Transverse colon (tissue), 4 donors: ENCODE data around the gene GBF1. TPM values are rescaled to one million over a fixed set of nuclear protein-coding genes. Genes with fewer than 3 reads are reported as not detected.

ENCODE experiments used
- DNase-seq: peaks from one replicate; pipeline ENCODE4 v3.0.0-alpha.2; 2019
- H3K27ac ChIP-seq, 4 donors: fragments of 200-600 bp; sonication (generic); 2 replicates each; pipeline ENCODE4 v1.5.1; 2016 to 2018; ENCODE audit warnings: inconsistent platforms in 4 of 4
- H3K27me3 ChIP-seq: fragments of 200-600 bp; sonication (generic); 2 replicates; pipeline ENCODE4 v1.5.1; 2017; ENCODE audit warnings: inconsistent platforms
- H3K36me3 ChIP-seq, 4 donors: fragments of 200-600 bp; sonication (generic); 2 replicates each; pipeline ENCODE4 v1.5.1; 2017 to 2019; ENCODE audit warnings: inconsistent platforms in 4 of 4
- H3K4me1 ChIP-seq, 4 donors: fragments of 200-600 bp; sonication (generic); 2 replicates each; pipeline ENCODE4 v1.5.1; 2017 to 2020; ENCODE audit warnings: inconsistent platforms in 4 of 4
- H3K4me3 ChIP-seq, 4 donors: fragments of 200-600 bp; sonication (generic); 1 replicate in 1 of 4; 2 replicates in 3 of 4; pipeline versions ENCODE4 v1.5.1 to v1.6.1; 2017 to 2019; ENCODE audit warnings: inconsistent platforms in 4 of 4
- H3K9me3 ChIP-seq, 2 donors: fragments of 200-600 bp; sonication (generic); 2 replicates each; pipeline ENCODE4 v1.5.1; 2017 to 2019; ENCODE audit warnings: inconsistent platforms in 2 of 2
- CTCF ChIP-seq, 5 experiments: fragments of 200-600 bp in 3 of 5; fragments of 450-650 bp in 2 of 5; sonication (generic) in 3 of 5; IDR thresholded peaks; 1 replicate in 2 of 5; 2 replicates in 3 of 5; pipeline ENCODE4 v1.5.1; 2016 to 2017; ENCODE audit warnings: antibody characterized with exemption in 5 of 5, inconsistent platforms in 3 of 5, mild to moderate bottlenecking in 2 of 5, moderate library complexity in 1 of 5
- EP300 ChIP-seq: sonication (generic); formaldehyde crosslinking; IDR thresholded peaks from one replicate; pipeline ENCODE4 v1.6.1; 2017; ENCODE audit warnings: antibody characterized with exemption, low read depth
- POLR2A ChIP-seq: fragments of 450-650 bp; IDR thresholded peaks from one replicate; pipeline ENCODE4 v1.6.1; 2016; ENCODE audit warnings: antibody characterized with exemption, mild to moderate bottlenecking, moderate library complexity
- POLR2AphosphoS5 ChIP-seq, 3 donors: sonication (generic); formaldehyde crosslinking; IDR thresholded peaks; one replicate each; pipeline ENCODE4 v1.6.1; 2016; ENCODE audit warnings: antibody characterized with exemption in 3 of 3
- WGBS, 2 donors: methylation state at CpG; one replicate each; pipeline ENCODE4 v1.1.5; 2018; ENCODE audit warnings: low coverage in 1 of 2; 5-methylcytosine and 5-hydroxymethylcytosine counted together
- in situ Hi-C, 4 donors: fragments of 200-750 bp; cut with MboI; loops; one replicate each; pipeline versions ENCODE4 v1.15.0 to v1.15.1; 2017; ENCODE audit warnings: low sequenced_read_pairs in 3 of 4, low pct_ligation_motif_present in 1 of 4, low pct_unique_long_range_greater_than_20kb in 1 of 4
- intact Hi-C: fragments of 100-400 bp; cut with DNase I; formaldehyde crosslinking; loops from one replicate; pipeline ENCODE4 v1.15.1; 2023; ENCODE audit warnings: low total_unique reads
- total RNA-seq, 4 donors: library from RNA; depleted of rRNA; stranded (reverse); fragments of >200 nt; gene quantifications; one replicate each; pipeline ENCODE4 v1.1.0, GENCODE V29; 2016

Gene GBF1
- total RNA-seq, 4 donors from 2014 or later = 60.5 to 97.6 (median 67.5) TPM

GRCh38 chr10:102408728-102409603, 163.6 kb downstream of the GBF1 start:
- H3K27ac ChIP-seq = peak overlapping the region; percentile 73 to 99 (median 90)
- H3K36me3 ChIP-seq = no peaks in the 10 kb centered on the region
- in situ Hi-C loops = no loop called here
- H3K4me3 ChIP-seq = peak overlapping the region; percentile 31 to 65 (median 44)
- H3K27me3 ChIP-seq = peaks cover 57% of the 10 kb centered on the region
- H3K4me1 ChIP-seq = peaks cover 6 to 21% (median 15%) of the 10 kb centered on the region in 4 donors
- 1% methylated on average over 55 of the region's 103 CpGs; no CpG with 5 or more reads in 1 of the 2 donors for WGBS, 2 donors
- no peaks in the 10 kb centered on the region for H3K9me3 ChIP-seq
- DNase-seq = peak; percentile 64
- intact Hi-C loops = no loop called here
- TF ChIP-seq POLR2AphosphoS5 (IDR thresholded peaks at IDR 0.05) = peak; percentile 38 to 70 (median 62)
- no peak for TF ChIP-seq CTCF (IDR thresholded peaks at IDR 0.05)
- peak; percentile 28 for TF ChIP-seq POLR2A

GRCh38 chr10:102409604-102410428, 164.5 kb downstream of the GBF1 start:
- H3K4me1 ChIP-seq = peaks cover 6 to 21% (median 15%) of the 10 kb centered on the region in 4 donors
- peaks cover 63% of the 10 kb centered on the region for H3K27me3 ChIP-seq
- intact Hi-C loops = no loop called here
- TF ChIP-seq POLR2AphosphoS5 (IDR thresholded peaks at IDR 0.05) = no peak
- TF ChIP-seq EP300 = no peak
- no peak for TF ChIP-seq CTCF (IDR thresholded peaks at IDR 0.05)
- TF ChIP-seq POLR2A = no peak
- WGBS, 2 donors = 32 to 35% methylated on average over 6 to 18 of the region's 24 CpGs
- H3K4me3 ChIP-seq = peak overlapping the region; percentile 31 to 65 (median 44)
- no peaks in the 10 kb centered on the region for H3K9me3 ChIP-seq
- H3K27ac ChIP-seq = peak overlapping the region; percentile 66 to 99 (median 90)
- DNase-seq = no peak
- no peaks in the 10 kb centered on the region for H3K36me3 ChIP-seq
- in situ Hi-C loops = no loop called here

- no peaks in the 10 kb centered on the region for H3K36me3 ChIP-seq
- TF ChIP-seq POLR2A = no peak
- TF ChIP-seq POLR2AphosphoS5 (IDR thresholded peaks at IDR 0.05) = peak in 1 of 3 donors; percentile 69
- in situ Hi-C loops (no loop called here), intact Hi-C loops (no loop called here)
- no peak for DNase-seq
- peak overlapping the region; percentile 66 to 99 (median 90) for H3K27ac ChIP-seq
- H3K4me1 ChIP-seq = peaks cover 6 to 21% (median 15%) of the 10 kb centered on the region in 4 donors
- H3K4me3 ChIP-seq = peak overlapping the region; percentile 14 to 38 (median 28)
- H3K9me3 ChIP-seq = no peaks in the 10 kb centered on the region
- WGBS, 2 donors = 12% methylated on average over 44 of the region's 48 CpGs; no CpG with 5 or more reads in 1 of the 2 donors
- H3K27me3 ChIP-seq = peaks cover 70% of the 10 kb centered on the region
Observed at GRCh38 chr10:102410429-102411073, 165.2 kb downstream of the GBF1 start.

GRCh38 chr10:102411341-102412255, 166.3 kb downstream of the GBF1 start:
- Histone ChIP-seq H3K27ac (peak overlapping the region in 1 of 4 donors; percentile 99), H3K36me3 (no peaks in the 10 kb centered on the region), H3K4me1 (peaks cover 6 to 21% (median 15%) of the 10 kb centered on the region in 4 donors), H3K9me3 (no peaks in the 10 kb centered on the region), H3K27me3 (peaks cover 81% of the 10 kb centered on the region), H3K4me3 (no peak overlapping the region)
- no peak for DNase-seq
- intact Hi-C loops = no loop called here
- 83% methylated on average over 14 of the region's 14 CpGs; no CpG with 5 or more reads in 1 of the 2 donors for WGBS, 2 donors
- TF ChIP-seq EP300 (no peak), CTCF (IDR thresholded peaks at IDR 0.05) (no peak), POLR2A (no peak), POLR2AphosphoS5 (IDR thresholded peaks at IDR 0.05) (no peak)
- in situ Hi-C loops = no loop called here
